Keratinocyte (primary cell): Measurements from ENCODE around the gene NPTX1. TPM values are rescaled to one million over a fixed set of nuclear protein-coding genes. Genes with fewer than 3 reads are reported as not detected.

Experiments used
- DNase-seq: peaks from one replicate; pipeline ENCODE4 v3.0.0-alpha.2; 2011; ENCODE audit warnings: low read depth, missing footprints, low spot score
- FAIRE-seq: peaks from 2 replicates; lab custom pipeline; 2011; peaks lifted over from hg19 to GRCh38; lab: Jason Lieb, UNC
- H2AFZ ChIP-seq: 2 replicates; pipeline ENCODE4 v1.6.0; 2012; ENCODE audit warnings: low read length, control low read depth, inconsistent platforms; ENCODE audit not compliant: control insufficient read depth
- H3K27ac ChIP-seq: 2 replicates; pipeline ENCODE4 v1.5.1; 2011; ENCODE audit warnings: low read length; ENCODE audit not compliant: control insufficient read depth, insufficient read depth
- H3K27me3 ChIP-seq: 3 replicates; pipeline ENCODE4 v1.6.0; 2011; ENCODE audit warnings: low read length; ENCODE audit not compliant: control insufficient read depth, insufficient read depth; ENCODE audit errors: extremely low read depth
- H3K36me3 ChIP-seq, 2 experiments: 2 replicates in 1 of 2; 3 replicates in 1 of 2; pipeline ENCODE4 v1.5.1; 2011; ENCODE audit warnings: low read length in 2 of 2, mild to moderate bottlenecking in 1 of 2; ENCODE audit not compliant: control insufficient read depth in 2 of 2, insufficient read depth in 2 of 2; ENCODE audit errors: extremely low read depth in 1 of 2
- H3K4me1 ChIP-seq: 3 replicates; pipeline ENCODE4 v1.5.1; 2011; ENCODE audit warnings: low read length; ENCODE audit not compliant: control insufficient read depth, insufficient read depth; ENCODE audit errors: extremely low read depth
- H3K4me2 ChIP-seq: 3 replicates; pipeline ENCODE4 v1.6.0; 2011; ENCODE audit warnings: low read depth, low read length; ENCODE audit not compliant: control insufficient read depth, insufficient read depth; ENCODE audit errors: extremely low read depth
- H3K4me3 ChIP-seq, 3 experiments: fragments of 200-600 bp in 1 of 3; sonication (generic) in 1 of 3; 2 replicates in 2 of 3; 3 replicates in 1 of 3; pipeline ENCODE4 v1.5.1; 2011 to 2016; ENCODE audit warnings: low read length in 3 of 3, mild to moderate bottlenecking in 3 of 3, control low read depth in 2 of 3, inconsistent platforms in 1 of 3, low read depth in 1 of 3, mixed read lengths in 1 of 3, mixed run types in 1 of 3, moderate library complexity in 1 of 3; ENCODE audit not compliant: control insufficient read depth in 2 of 3, insufficient read depth in 2 of 3; ENCODE audit errors: extremely low read depth in 1 of 3
- H3K79me2 ChIP-seq: 2 replicates; pipeline ENCODE4 v1.6.0; 2012; ENCODE audit warnings: low read length; ENCODE audit not compliant: control insufficient read depth, insufficient read depth
- H3K9ac ChIP-seq: 3 replicates; pipeline ENCODE4 v1.6.0; 2011; ENCODE audit warnings: low read length; ENCODE audit not compliant: control insufficient read depth, insufficient read depth; ENCODE audit errors: extremely low read depth
- H3K9me1 ChIP-seq: 3 replicates; pipeline ENCODE4 v1.6.0; 2011; ENCODE audit warnings: low read length; ENCODE audit not compliant: control insufficient read depth, insufficient read depth; ENCODE audit errors: extremely low read depth
- H3K9me3 ChIP-seq: 2 replicates; pipeline ENCODE4 v1.5.1; 2012; ENCODE audit warnings: low read depth, low read length; ENCODE audit not compliant: control insufficient read depth
- H4K20me1 ChIP-seq: 3 replicates; pipeline ENCODE4 v1.6.0; 2011; ENCODE audit warnings: low read length; ENCODE audit not compliant: control insufficient read depth, insufficient read depth; ENCODE audit errors: extremely low read depth
- EZH2 ChIP-seq: IDR thresholded peaks from one replicate; pipeline ENCODE4 v1.6.1; 2012; ENCODE audit warnings: inconsistent platforms, mild to moderate bottlenecking, low read length, moderate library complexity
- dilution Hi-C: fragments of 300-500 bp; cut with MboI; formaldehyde crosslinking; loops from one replicate; pipeline ENCODE4 v1.7.0; 2020; ENCODE audit warnings: low sequenced_read_pairs; ENCODE audit not compliant: extremely low pct_ligation_motif_present
- polyA plus RNA-seq, 5 experiments: library from polyadenylated mRNA; depleted of rRNA in 3 of 5; stranded (reverse) in 3 of 5; stranded (forward) in 1 of 5; unstranded in 1 of 5; fragments of >200 nt; gene quantifications; 1 replicate in 1 of 5; 2 replicates in 3 of 5; 3 replicates in 1 of 5; pipeline versions ENCODE4 v1.2.1 to v1.2.3, GENCODE V29; 2011 to 2012; ENCODE audit warnings: missing spikeins in 2 of 5, low read depth in 1 of 5, low replicate concordance in 1 of 5
- TF ChIP-seq, protein P1 (sequence below), 3 experiments: IDR thresholded peaks in 1 of 3; conservative IDR thresholded peaks in 1 of 3; optimal IDR thresholded peaks in 1 of 3; 2 replicates in 2 of 3; 3 replicates in 1 of 3; pipeline versions ENCODE3 to v1.5.1; 2011; ENCODE audit warnings: low read length in 3 of 3, mild to moderate bottlenecking in 3 of 3, moderate library complexity in 2 of 3, control low read depth in 1 of 3, inconsistent platforms in 1 of 3; ENCODE audit not compliant: insufficient read depth in 2 of 3; ENCODE audit errors: extremely low read depth in 1 of 3

The NPTX1 gene
- polyA plus RNA-seq, 1 donor (not counting 4 experiments of a cell fraction or from before 2014, with no cell fraction given), result 0.03 TPM

DNA sequence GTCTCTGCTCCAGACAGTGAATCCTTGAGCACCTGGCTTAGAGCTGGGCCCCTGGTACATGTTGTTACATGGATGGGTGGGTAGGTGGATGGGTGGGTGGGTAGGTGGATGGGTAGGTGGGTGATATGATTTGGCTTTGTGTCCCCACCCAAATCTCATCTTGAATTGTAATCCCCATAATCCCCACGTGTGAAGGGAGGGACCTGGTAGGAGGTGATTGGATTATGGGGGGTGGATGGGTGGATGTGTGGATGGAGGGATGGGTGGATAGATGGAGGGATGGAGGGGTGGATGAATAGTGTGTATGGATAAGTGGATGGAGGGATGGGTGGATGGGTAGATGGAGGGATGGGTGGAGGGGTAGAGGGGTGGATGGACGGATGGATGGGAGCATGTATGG, 26.6 kb upstream of the NPTX1 start:
- no peak overlapping the region for H3K4me2 ChIP-seq
- no peak overlapping the region for H2AFZ ChIP-seq
- no peak for TF ChIP-seq EZH2
- TF ChIP-seq, protein P1, sequence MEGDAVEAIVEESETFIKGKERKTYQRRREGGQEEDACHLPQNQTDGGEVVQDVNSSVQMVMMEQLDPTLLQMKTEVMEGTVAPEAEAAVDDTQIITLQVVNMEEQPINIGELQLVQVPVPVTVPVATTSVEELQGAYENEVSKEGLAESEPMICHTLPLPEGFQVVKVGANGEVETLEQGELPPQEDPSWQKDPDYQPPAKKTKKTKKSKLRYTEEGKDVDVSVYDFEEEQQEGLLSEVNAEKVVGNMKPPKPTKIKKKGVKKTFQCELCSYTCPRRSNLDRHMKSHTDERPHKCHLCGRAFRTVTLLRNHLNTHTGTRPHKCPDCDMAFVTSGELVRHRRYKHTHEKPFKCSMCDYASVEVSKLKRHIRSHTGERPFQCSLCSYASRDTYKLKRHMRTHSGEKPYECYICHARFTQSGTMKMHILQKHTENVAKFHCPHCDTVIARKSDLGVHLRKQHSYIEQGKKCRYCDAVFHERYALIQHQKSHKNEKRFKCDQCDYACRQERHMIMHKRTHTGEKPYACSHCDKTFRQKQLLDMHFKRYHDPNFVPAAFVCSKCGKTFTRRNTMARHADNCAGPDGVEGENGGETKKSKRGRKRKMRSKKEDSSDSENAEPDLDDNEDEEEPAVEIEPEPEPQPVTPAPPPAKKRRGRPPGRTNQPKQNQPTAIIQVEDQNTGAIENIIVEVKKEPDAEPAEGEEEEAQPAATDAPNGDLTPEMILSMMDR (optimal IDR thresholded peaks at IDR 0.05 in 1 of 3, IDR thresholded peaks at IDR 0.05 in 1 of 3, conservative IDR thresholded peaks at IDR 0.05 in 1 of 3; ENCODE audit: extremely low read depth in 1 of 3, insufficient read depth in 2 of 3, low read length in 3 of 3), result no peak
- peaks cover 22% of the 10 kb centered on the region for H3K4me1 ChIP-seq
- H3K27ac ChIP-seq, result no peak overlapping the region
- H3K4me3 ChIP-seq, result no peak overlapping the region
- H3K27me3 ChIP-seq, result peaks cover 1% of the 10 kb centered on the region
- H3K36me3 ChIP-seq, result no peaks in the 10 kb centered on the region
- H3K9me1 ChIP-seq, result no peaks in the 10 kb centered on the region
- FAIRE-seq, result no peak
- DNase-seq, result no peak
- no peak overlapping the region for H3K9ac ChIP-seq
- dilution Hi-C loops, result no loop called here
- no peaks in the 10 kb centered on the region for H4K20me1 ChIP-seq
- no peaks in the 10 kb centered on the region for H3K79me2 ChIP-seq
- H3K9me3 ChIP-seq, result no peaks in the 10 kb centered on the region

- Histone ChIP-seq H3K36me3 (no peaks in the 10 kb centered on the region), H3K9me3 (no peaks in the 10 kb centered on the region), H3K4me2 (peak overlapping the region; percentile 90), H3K79me2 (no peaks in the 10 kb centered on the region), H2AFZ (no peak overlapping the region), H3K4me3 (no peak overlapping the region), H3K9ac (peak overlapping the region; percentile 19), H3K27me3 (peaks cover 3% of the 10 kb centered on the region), H3K27ac (peak overlapping the region; percentile 87), H3K9me1 (no peaks in the 10 kb centered on the region), H4K20me1 (no peaks in the 10 kb centered on the region), H3K4me1 (peaks cover 22% of the 10 kb centered on the region)
- TF ChIP-seq, protein P1 (optimal IDR thresholded peaks at IDR 0.05 in 1 of 3, IDR thresholded peaks at IDR 0.05 in 1 of 3, conservative IDR thresholded peaks at IDR 0.05 in 1 of 3; ENCODE audit: extremely low read depth in 1 of 3, insufficient read depth in 2 of 3, low read length in 3 of 3), result no peak
- TF ChIP-seq EZH2, result no peak
- FAIRE-seq (peak; percentile 61), DNase-seq (no peak)
- dilution Hi-C loops, result no loop called here
Measured at GRCh38 chr17:80502578-80502877, 26.1 kb upstream of the NPTX1 start.
